Measurements from ENCODE around the gene SLC6A17. TPM values are rescaled to one million over a fixed set of nuclear protein-coding genes. Genes with fewer than 3 reads are reported as not detected.

SLC6A17 gene
- total and polyA plus RNA-seq, 2 donors (not counting 3 experiments of a cell fraction or from before 2014, with no cell fraction given): 0.03 TPM; not detected in 1

DNA sequence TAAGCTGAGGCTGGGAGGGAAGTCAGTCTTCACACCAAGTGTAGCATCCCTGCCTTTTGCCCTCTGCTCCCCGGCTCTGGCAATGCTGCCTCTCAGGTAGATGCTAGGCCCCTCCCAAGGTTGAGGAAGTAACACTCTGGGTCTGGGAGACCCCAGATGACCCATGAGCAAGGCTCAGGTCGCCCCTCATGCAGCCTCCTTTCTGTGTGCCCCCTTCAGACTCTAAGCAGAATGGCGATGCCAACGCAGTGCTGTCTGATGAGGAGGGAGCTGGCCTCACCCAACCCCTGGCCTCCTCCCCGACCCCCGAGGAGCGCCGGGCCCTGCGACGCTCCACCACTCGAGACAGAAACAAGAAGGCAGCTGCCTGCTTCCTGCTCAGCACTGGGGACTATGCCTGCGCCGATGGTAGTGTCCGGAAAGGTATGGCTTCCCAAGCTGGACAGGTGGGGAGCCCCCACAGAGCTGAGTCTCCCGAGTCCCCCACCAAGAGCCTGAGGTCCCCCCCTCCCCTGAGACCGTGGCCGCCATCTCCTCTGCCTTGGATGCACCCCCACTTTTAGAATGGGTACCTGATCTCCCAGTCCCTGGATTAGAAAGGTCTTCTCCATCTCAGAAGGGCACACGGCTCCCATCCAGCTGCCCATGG is 75.6 kb downstream of the SLC6A17 start:
- dilution Hi-C loops (cut with MboI; ENCODE audit: extremely low pct_ligation_motif_present, low sequenced_read_pairs): no loop called here
- DNase-seq (ENCODE audit: low read depth, low spot score) (no peak), FAIRE-seq (no peak)
- Histone ChIP-seq H3K4me3 (replicated peaks in 1 of 3; ENCODE audit: insufficient read depth in 1 of 3, low read depth in 1 of 3, low read length in 3 of 3) (no peak overlapping the region), H3K9ac (replicated peaks; ENCODE audit: extremely low read depth, insufficient read depth, low read length) (no peak overlapping the region), H3K36me3 (ENCODE audit: control insufficient read depth in 2 of 2, extremely low read depth in 1 of 2, insufficient read depth in 2 of 2, low read length in 2 of 2) (peaks cover 0 to 14% of the 10 kb centered on the region in 2 experiments), H3K27ac (ENCODE audit: insufficient read depth, low read depth, low read length) (no peak overlapping the region), H3K9me3 (replicated peaks; ENCODE audit: control insufficient read depth, insufficient read depth, low read length) (no peaks in the 10 kb centered on the region), H3K4me1 (ENCODE audit: control insufficient read depth, extremely low read depth, insufficient read depth, low read length) (no peaks in the 10 kb centered on the region), H3K4me2 (ENCODE audit: insufficient read depth, low read length) (no peak overlapping the region), H2AFZ (ENCODE audit: low read depth, low read length) (no peak overlapping the region), H3K79me2 (ENCODE audit: control insufficient read depth, insufficient read depth, low read length) (no peaks in the 10 kb centered on the region), H3K27me3 (ENCODE audit: control insufficient read depth in 2 of 2, insufficient read depth in 2 of 2, low read length in 2 of 2) (no peaks in the 10 kb centered on the region), H3K9me1 (replicated peaks; ENCODE audit: control insufficient read depth, extremely low read depth, insufficient read depth, low read length) (no peaks in the 10 kb centered on the region), H4K20me1 (replicated peaks; ENCODE audit: control insufficient read depth, extremely low read depth, insufficient read depth, low read length) (no peaks in the 10 kb centered on the region)
- no TSS peak for BruUV-seq (replicated peaks)
- TF ChIP-seq FOS (IDR thresholded peaks at IDR 0.05; ENCODE audit: borderline replicate concordance, insufficient read depth, low read length) (no peak), POLR2AphosphoS5 (IDR thresholded peaks at IDR 0.05; ENCODE audit: insufficient read depth, low read depth, low read length) (no peak), MYC (IDR thresholded peaks at IDR 0.05; ENCODE audit: low read depth, low read length) (no peak), JUN (IDR thresholded peaks at IDR 0.05; ENCODE audit: borderline replicate concordance, insufficient read depth, insufficient read length, low read depth) (no peak), EZH2 (IDR thresholded peaks at IDR 0.05; ENCODE audit: borderline replicate concordance, low read depth, low read length, severe bottlenecking) (no peak), GATA2 (IDR thresholded peaks at IDR 0.05; ENCODE audit: insufficient read depth, insufficient read length, low read depth, low read length) (no peak), POLR2A (IDR thresholded peaks at IDR 0.05; ENCODE audit: low read depth, low read length) (no peak)
- TF ChIP-seq, protein P1, sequence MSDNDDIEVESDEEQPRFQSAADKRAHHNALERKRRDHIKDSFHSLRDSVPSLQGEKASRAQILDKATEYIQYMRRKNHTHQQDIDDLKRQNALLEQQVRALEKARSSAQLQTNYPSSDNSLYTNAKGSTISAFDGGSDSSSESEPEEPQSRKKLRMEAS (IDR thresholded peaks at IDR 0.05; ENCODE audit: insufficient read depth, insufficient read length): no peak
- TF ChIP-seq, protein P2, sequence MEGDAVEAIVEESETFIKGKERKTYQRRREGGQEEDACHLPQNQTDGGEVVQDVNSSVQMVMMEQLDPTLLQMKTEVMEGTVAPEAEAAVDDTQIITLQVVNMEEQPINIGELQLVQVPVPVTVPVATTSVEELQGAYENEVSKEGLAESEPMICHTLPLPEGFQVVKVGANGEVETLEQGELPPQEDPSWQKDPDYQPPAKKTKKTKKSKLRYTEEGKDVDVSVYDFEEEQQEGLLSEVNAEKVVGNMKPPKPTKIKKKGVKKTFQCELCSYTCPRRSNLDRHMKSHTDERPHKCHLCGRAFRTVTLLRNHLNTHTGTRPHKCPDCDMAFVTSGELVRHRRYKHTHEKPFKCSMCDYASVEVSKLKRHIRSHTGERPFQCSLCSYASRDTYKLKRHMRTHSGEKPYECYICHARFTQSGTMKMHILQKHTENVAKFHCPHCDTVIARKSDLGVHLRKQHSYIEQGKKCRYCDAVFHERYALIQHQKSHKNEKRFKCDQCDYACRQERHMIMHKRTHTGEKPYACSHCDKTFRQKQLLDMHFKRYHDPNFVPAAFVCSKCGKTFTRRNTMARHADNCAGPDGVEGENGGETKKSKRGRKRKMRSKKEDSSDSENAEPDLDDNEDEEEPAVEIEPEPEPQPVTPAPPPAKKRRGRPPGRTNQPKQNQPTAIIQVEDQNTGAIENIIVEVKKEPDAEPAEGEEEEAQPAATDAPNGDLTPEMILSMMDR (IDR thresholded peaks at IDR 0.05; ENCODE audit: extremely low read depth in 1 of 2, insufficient read depth in 1 of 2, low read depth in 1 of 2, low read length in 2 of 2): no peak
- ChIA-PET CTCF (interaction anchor here (1.1 to 1.5 kb wide), 2 partner anchors 29 to 92 kb away, joined by 3 to 5 read pairs; no protein-coding TSS in a partner anchor), POLR2A (interaction anchor here (0.6 kb wide), 1 partner anchor 1100 kb away, joined by 3 read pairs; no protein-coding TSS in a partner anchor)
- intact Hi-C loops (cut with micrococcal nuclease): no loop called here
